ENCODE measurements around the gene COL6A3.

COL6A3 gene

GRCh38 chr2:237449193-237449881 lies 35.4 kb upstream of the COL6A3 start:
- POLR2A ChIA-PET: interaction anchor here (0.6 kb wide), 1 partner anchor 64 kb away, joined by 5 read pairs; no protein-coding TSS in a partner anchor
- WGBS (ENCODE audit: insufficient coverage): 10% methylated on average over 9 of the region's 13 CpGs

DNA sequence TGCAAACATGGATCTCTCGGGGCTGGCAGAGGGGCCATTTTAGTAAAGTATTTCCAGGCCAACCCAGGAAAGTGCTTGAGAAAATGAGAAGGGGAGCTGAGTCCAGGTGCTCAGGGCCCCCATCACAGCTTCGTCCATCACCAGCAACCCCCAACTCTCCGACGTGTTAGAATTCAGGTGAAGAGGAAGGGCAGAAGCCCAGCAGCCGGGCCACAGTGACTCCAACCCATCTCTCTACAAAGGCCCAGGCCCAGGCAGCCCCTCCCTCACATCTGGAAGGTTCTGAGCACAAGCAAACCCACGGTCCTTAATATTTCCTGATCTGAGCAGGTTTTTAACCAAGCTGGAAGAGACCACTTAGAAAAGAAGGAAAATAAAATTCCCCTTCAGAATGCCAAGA lies 34.7 kb upstream of the COL6A3 start:
- H3K9me3 ChIP-seq (ENCODE audit: control extremely low read depth in 1 of 5, control insufficient read depth in 4 of 5, insufficient read depth in 2 of 5, low read depth in 1 of 5, low read length in 4 of 5): no peaks in the 10 kb centered on the region
- H3K36me3 ChIP-seq (ENCODE audit: control insufficient read depth in 4 of 4, insufficient read depth in 4 of 4, low read length in 3 of 4): no peaks in the 10 kb centered on the region
- DNase-seq: peak in 1 of 3 donors; percentile 13
- ChIA-PET CTCF (interaction anchor here (1.1 to 1.7 kb wide), 6 partner anchors 22 to 29 kb away, joined by 3 to 5 read pairs (median 4); no protein-coding TSS in a partner anchor), POLR2A (no interaction called here)
- no peak overlapping the region for H3K27ac ChIP-seq (ENCODE audit: insufficient read depth in 1 of 2, low read depth in 1 of 2, low read length in 2 of 2, poor library complexity in 1 of 2, severe bottlenecking in 2 of 2)
- peak overlapping the region in 1 of 7 experiments; percentile 15 for H3K4me3 ChIP-seq (ENCODE audit: control insufficient read depth in 1 of 7, extremely low read depth in 1 of 7, insufficient read depth in 4 of 7, low read depth in 2 of 7, low read length in 6 of 7)
- peaks cover 0 to 48% (median 32%) of the 10 kb centered on the region in 4 experiments for H3K4me1 ChIP-seq (ENCODE audit: control extremely low read depth in 1 of 4, control insufficient read depth in 4 of 4, insufficient read depth in 4 of 4, low read length in 3 of 4)
- WGBS (ENCODE audit: insufficient coverage): 44% methylated on average over 2 of the region's 6 CpGs
- no peaks in the 10 kb centered on the region for H3K27me3 ChIP-seq (replicated peaks in 2 of 5; ENCODE audit: control insufficient read depth in 4 of 5, insufficient read depth in 5 of 5, low read length in 4 of 5)

More at GRCh38 chr2:237449193-237449881, 35.4 kb upstream of the COL6A3 start:
- H3K9me3 ChIP-seq (ENCODE audit: control extremely low read depth in 1 of 5, control insufficient read depth in 4 of 5, insufficient read depth in 2 of 5, low read depth in 1 of 5, low read length in 4 of 5): no peaks in the 10 kb centered on the region
- H3K27me3 ChIP-seq (replicated peaks in 2 of 5; ENCODE audit: control insufficient read depth in 4 of 5, insufficient read depth in 5 of 5, low read length in 4 of 5): no peaks in the 10 kb centered on the region
- peak; percentile 31 to 64 (median 49) for DNase-seq
- H3K4me1 ChIP-seq (ENCODE audit: control extremely low read depth in 1 of 4, control insufficient read depth in 4 of 4, insufficient read depth in 4 of 4, low read length in 3 of 4): peaks cover 0 to 48% (median 30%) of the 10 kb centered on the region in 4 experiments
- H3K27ac ChIP-seq (ENCODE audit: insufficient read depth in 1 of 2, low read depth in 1 of 2, low read length in 2 of 2, poor library complexity in 1 of 2, severe bottlenecking in 2 of 2): peak overlapping the region in 1 of 2 experiments; percentile 56
- no peaks in the 10 kb centered on the region for H3K36me3 ChIP-seq (ENCODE audit: control insufficient read depth in 4 of 4, insufficient read depth in 4 of 4, low read length in 3 of 4)
- H3K4me3 ChIP-seq (ENCODE audit: control insufficient read depth in 1 of 7, extremely low read depth in 1 of 7, insufficient read depth in 4 of 7, low read depth in 2 of 7, low read length in 6 of 7): peak overlapping the region in 2 of 7 experiments; percentile 15 to 36
- CTCF ChIA-PET: interaction anchor here (1.1 to 3.8 kb wide), 9 partner anchors 8 to 30 kb away, joined by 3 to 23 read pairs (median 9); no protein-coding TSS in a partner anchor

DNA sequence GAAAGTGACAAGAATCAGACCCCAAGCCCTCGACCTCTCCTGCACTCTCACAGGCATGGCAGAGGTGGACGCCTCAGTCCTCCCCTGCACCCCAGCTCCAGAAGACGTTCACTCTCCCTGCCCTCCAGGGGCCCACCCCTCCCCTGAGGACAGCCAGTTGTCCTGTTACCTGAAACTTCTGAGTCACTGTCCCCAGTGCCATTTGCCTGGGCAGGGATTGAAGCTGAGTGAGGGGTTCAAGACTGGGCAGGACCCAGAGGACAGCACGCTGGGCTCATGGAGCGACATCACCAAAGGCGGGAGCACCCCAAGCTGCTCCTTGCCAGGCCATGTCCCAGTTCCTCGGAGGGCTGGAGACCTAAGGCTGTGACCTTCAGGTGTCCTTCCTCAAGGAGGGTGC lies 34.2 kb upstream of the COL6A3 start:
- Histone ChIP-seq H3K9me3 (ENCODE audit: control extremely low read depth in 1 of 5, control insufficient read depth in 4 of 5, insufficient read depth in 2 of 5, low read depth in 1 of 5, low read length in 4 of 5) (no peaks in the 10 kb centered on the region), H3K4me1 (ENCODE audit: control extremely low read depth in 1 of 4, control insufficient read depth in 4 of 4, insufficient read depth in 4 of 4, low read length in 3 of 4) (peaks cover 0 to 48% (median 32%) of the 10 kb centered on the region in 4 experiments), H3K36me3 (ENCODE audit: control insufficient read depth in 4 of 4, insufficient read depth in 4 of 4, low read length in 3 of 4) (no peaks in the 10 kb centered on the region), H3K4me3 (ENCODE audit: control insufficient read depth in 1 of 7, extremely low read depth in 1 of 7, insufficient read depth in 4 of 7, low read depth in 2 of 7, low read length in 6 of 7) (no peak overlapping the region), H3K27me3 (replicated peaks in 2 of 5; ENCODE audit: control insufficient read depth in 4 of 5, insufficient read depth in 5 of 5, low read length in 4 of 5) (no peaks in the 10 kb centered on the region), H3K27ac (ENCODE audit: insufficient read depth in 1 of 2, low read depth in 1 of 2, low read length in 2 of 2, poor library complexity in 1 of 2, severe bottlenecking in 2 of 2) (no peak overlapping the region)
- WGBS (ENCODE audit: insufficient coverage): 97% methylated on average over 6 of the region's 7 CpGs
- CTCF ChIA-PET: interaction anchor here (1.0 to 1.7 kb wide), 5 partner anchors 21 to 28 kb away, joined by 3 to 5 read pairs (median 4); no protein-coding TSS in a partner anchor
- POLR2A ChIA-PET: no interaction called here
- DNase-seq: no peak

DNA sequence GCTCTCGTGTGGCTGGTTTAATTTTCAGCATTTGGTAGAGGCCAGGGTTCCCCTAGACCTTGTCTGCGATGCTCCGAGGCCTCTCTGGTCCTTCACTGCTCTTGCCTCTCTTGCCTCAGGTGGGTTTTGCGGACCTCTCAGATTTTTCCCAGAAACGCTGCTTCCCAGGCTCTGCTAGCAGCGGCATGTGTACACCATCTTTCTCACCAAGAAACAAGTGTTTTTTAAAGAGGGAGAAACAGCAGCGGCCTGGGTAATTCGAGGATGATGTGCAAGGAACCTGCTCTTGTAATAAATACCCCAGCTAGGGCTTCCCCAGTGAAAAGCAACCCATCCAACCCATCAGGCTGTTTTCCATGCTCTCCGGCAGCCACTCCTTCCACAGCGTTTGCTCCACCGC lies 33.5 kb upstream of the COL6A3 start:
- POLR2A ChIA-PET: no interaction called here
- CTCF ChIA-PET: interaction anchor here (1.0 to 1.4 kb wide), 3 partner anchors 21 to 28 kb away, joined by 3 to 4 read pairs (median 3); no protein-coding TSS in a partner anchor
- no peak overlapping the region for H3K27ac ChIP-seq (ENCODE audit: insufficient read depth in 1 of 2, low read depth in 1 of 2, low read length in 2 of 2, poor library complexity in 1 of 2, severe bottlenecking in 2 of 2)
- no peaks in the 10 kb centered on the region for H3K36me3 ChIP-seq (ENCODE audit: control insufficient read depth in 4 of 4, insufficient read depth in 4 of 4, low read length in 3 of 4)
- H3K9me3 ChIP-seq (ENCODE audit: control extremely low read depth in 1 of 5, control insufficient read depth in 4 of 5, insufficient read depth in 2 of 5, low read depth in 1 of 5, low read length in 4 of 5): no peaks in the 10 kb centered on the region
- peaks cover 0 to 44% (median 31%) of the 10 kb centered on the region in 4 experiments for H3K4me1 ChIP-seq (ENCODE audit: control extremely low read depth in 1 of 4, control insufficient read depth in 4 of 4, insufficient read depth in 4 of 4, low read length in 3 of 4)
- no peak for DNase-seq
- H3K27me3 ChIP-seq (replicated peaks in 2 of 5; ENCODE audit: control insufficient read depth in 4 of 5, insufficient read depth in 5 of 5, low read length in 4 of 5): no peaks in the 10 kb centered on the region
- WGBS (ENCODE audit: insufficient coverage): 98% methylated on average over 8 of the region's 11 CpGs
- no peak overlapping the region for H3K4me3 ChIP-seq (ENCODE audit: control insufficient read depth in 1 of 7, extremely low read depth in 1 of 7, insufficient read depth in 4 of 7, low read depth in 2 of 7, low read length in 6 of 7)

DNA sequence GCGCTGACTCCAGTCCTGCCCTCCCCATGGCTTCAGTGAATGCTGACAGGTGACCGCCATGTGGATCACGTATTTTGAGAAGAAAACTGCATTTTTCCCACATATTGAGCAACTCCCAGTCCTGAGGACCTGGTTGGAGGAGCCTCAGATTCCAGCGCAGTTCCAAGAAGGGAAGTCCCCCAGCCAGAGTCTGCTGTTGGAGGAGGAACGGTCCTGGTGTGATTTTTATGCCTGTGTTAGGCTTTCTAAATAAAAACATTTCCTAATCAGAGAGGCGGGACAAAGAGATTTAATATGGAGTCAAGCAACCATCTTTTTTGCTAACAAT lies 32.3 kb upstream of the COL6A3 start:
- no peaks in the 10 kb centered on the region for H3K36me3 ChIP-seq (ENCODE audit: control insufficient read depth in 4 of 4, insufficient read depth in 4 of 4, low read length in 3 of 4)
- no peak for DNase-seq
- H3K27ac ChIP-seq (ENCODE audit: insufficient read depth in 1 of 2, low read depth in 1 of 2, low read length in 2 of 2, poor library complexity in 1 of 2, severe bottlenecking in 2 of 2): no peak overlapping the region
- no peaks in the 10 kb centered on the region for H3K27me3 ChIP-seq (replicated peaks in 2 of 5; ENCODE audit: control insufficient read depth in 4 of 5, insufficient read depth in 5 of 5, low read length in 4 of 5)
- ChIA-PET POLR2A (no interaction called here), CTCF (no interaction called here)
- H3K9me3 ChIP-seq (ENCODE audit: control extremely low read depth in 1 of 5, control insufficient read depth in 4 of 5, insufficient read depth in 2 of 5, low read depth in 1 of 5, low read length in 4 of 5): no peaks in the 10 kb centered on the region
- peaks cover 0 to 34% (median 28%) of the 10 kb centered on the region in 4 experiments for H3K4me1 ChIP-seq (ENCODE audit: control extremely low read depth in 1 of 4, control insufficient read depth in 4 of 4, insufficient read depth in 4 of 4, low read length in 3 of 4)
- no peak overlapping the region for H3K4me3 ChIP-seq (ENCODE audit: control insufficient read depth in 1 of 7, extremely low read depth in 1 of 7, insufficient read depth in 4 of 7, low read depth in 2 of 7, low read length in 6 of 7)
- 97% methylated on average over 5 of the region's 6 CpGs for WGBS (ENCODE audit: insufficient coverage)

DNA sequence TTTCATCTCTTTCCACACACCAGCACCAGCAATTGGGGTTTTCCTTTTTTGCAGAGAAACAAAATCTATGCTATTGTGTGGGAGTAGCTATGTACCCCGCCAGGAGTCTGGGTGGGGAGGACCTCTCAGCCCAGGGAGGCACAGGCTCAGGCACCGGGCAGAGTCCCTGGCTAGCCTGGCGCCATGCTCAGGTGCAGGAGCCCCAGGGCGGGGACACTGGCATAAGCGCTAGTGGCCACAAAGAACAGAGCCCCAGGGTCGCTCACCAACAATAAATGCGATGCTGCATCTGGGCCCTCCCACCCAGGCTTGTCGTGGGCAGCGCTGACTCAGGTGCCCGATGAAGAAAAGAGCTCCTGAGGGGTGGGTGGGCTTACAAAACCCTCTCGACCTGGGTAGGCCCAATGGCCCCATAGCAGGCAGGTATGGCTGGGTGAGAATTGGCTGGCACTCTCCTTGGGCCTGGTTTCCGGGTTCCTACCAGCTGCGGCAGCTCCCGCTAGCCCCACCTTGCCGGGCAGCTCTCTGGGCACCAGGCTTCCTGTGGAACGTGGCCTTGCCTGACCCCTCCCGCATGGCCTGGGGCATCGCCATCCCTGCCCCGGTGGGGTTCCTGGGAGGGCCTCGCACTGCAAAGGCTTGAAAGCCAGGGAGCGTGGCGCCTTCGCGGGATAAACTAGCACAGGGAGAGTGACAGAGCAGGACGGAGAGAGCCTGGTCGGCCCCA lies 31.8 kb upstream of the COL6A3 start:
- 93% methylated on average over 24 of the region's 26 CpGs for WGBS (ENCODE audit: insufficient coverage)
- Histone ChIP-seq H3K4me3 (ENCODE audit: control insufficient read depth in 1 of 7, extremely low read depth in 1 of 7, insufficient read depth in 4 of 7, low read depth in 2 of 7, low read length in 6 of 7) (no peak overlapping the region), H3K4me1 (ENCODE audit: control extremely low read depth in 1 of 4, control insufficient read depth in 4 of 4, insufficient read depth in 4 of 4, low read length in 3 of 4) (peaks cover 0 to 30% (median 27%) of the 10 kb centered on the region in 4 experiments), H3K36me3 (ENCODE audit: control insufficient read depth in 4 of 4, insufficient read depth in 4 of 4, low read length in 3 of 4) (no peaks in the 10 kb centered on the region), H3K9me3 (ENCODE audit: control extremely low read depth in 1 of 5, control insufficient read depth in 4 of 5, insufficient read depth in 2 of 5, low read depth in 1 of 5, low read length in 4 of 5) (no peaks in the 10 kb centered on the region), H3K27ac (ENCODE audit: insufficient read depth in 1 of 2, low read depth in 1 of 2, low read length in 2 of 2, poor library complexity in 1 of 2, severe bottlenecking in 2 of 2) (no peak overlapping the region), H3K27me3 (replicated peaks in 2 of 5; ENCODE audit: control insufficient read depth in 4 of 5, insufficient read depth in 5 of 5, low read length in 4 of 5) (no peaks in the 10 kb centered on the region)
- ChIA-PET POLR2A (no interaction called here), CTCF (interaction anchor here (1.2 kb wide), 1 partner anchor 26 kb away, joined by 3 read pairs; no protein-coding TSS in a partner anchor)
- no peak for DNase-seq
